ENCODE results near the gene PLXNA4.

PLXNA4 gene

GRCh38 chr7:132564849-132565248, 11.4 kb downstream of the PLXNA4 start:
- DNase-seq (ENCODE audit: low read depth in 2 of 3, low spot score in 2 of 3) = no peak

- DNase-seq (ENCODE audit: low read depth in 2 of 3, low spot score in 2 of 3) = no peak
These were observed 12.2 kb downstream of the PLXNA4 start for GRCh38 chr7:132564090-132564489.

GRCh38 chr7:132562690-132563089, 13.6 kb downstream of the PLXNA4 start:
- no peak for DNase-seq (ENCODE audit: low read depth in 2 of 3, low spot score in 2 of 3)

- DNase-seq (ENCODE audit: low read depth in 2 of 3, low spot score in 2 of 3) = no peak
These were observed 14.5 kb downstream of the PLXNA4 start for GRCh38 chr7:132561763-132562162.

GRCh38 chr7:132560825-132561529, 15.3 kb downstream of the PLXNA4 start:
- DNase-seq (ENCODE audit: low read depth in 2 of 3, low spot score in 2 of 3) = no peak

GRCh38 chr7:132560105-132560504, 16.2 kb downstream of the PLXNA4 start:
- DNase-seq (ENCODE audit: low read depth in 2 of 3, low spot score in 2 of 3) = no peak

- DNase-seq (ENCODE audit: low read depth in 2 of 3, low spot score in 2 of 3) = no peak
These were observed 17.5 kb downstream of the PLXNA4 start for GRCh38 chr7:132558815-132559214.

- DNase-seq (ENCODE audit: low read depth in 2 of 3, low spot score in 2 of 3) = no peak
These were observed 18.7 kb downstream of the PLXNA4 start for GRCh38 chr7:132557489-132558044.

GRCh38 chr7:132554446-132554845, 21.8 kb downstream of the PLXNA4 start:
- no peak for DNase-seq (ENCODE audit: low read depth in 2 of 3, low spot score in 2 of 3)

GRCh38 chr7:132553031-132553430, 23.2 kb downstream of the PLXNA4 start:
- DNase-seq (ENCODE audit: low read depth in 2 of 3, low spot score in 2 of 3) = no peak

- no peak for DNase-seq (ENCODE audit: low read depth in 2 of 3, low spot score in 2 of 3)
These were observed 24.4 kb downstream of the PLXNA4 start for GRCh38 chr7:132551886-132552285.

- DNase-seq (ENCODE audit: low read depth in 2 of 3, low spot score in 2 of 3) = no peak
These were observed 24.8 kb downstream of the PLXNA4 start for GRCh38 chr7:132551439-132551838.

GRCh38 chr7:132548489-132549078, 27.7 kb downstream of the PLXNA4 start:
- no peak for DNase-seq (ENCODE audit: low read depth in 2 of 3, low spot score in 2 of 3)

- DNase-seq (ENCODE audit: low read depth in 2 of 3, low spot score in 2 of 3) = no peak
These were observed 28.4 kb downstream of the PLXNA4 start for GRCh38 chr7:132547821-132548220.

GRCh38 chr7:132546366-132547127, 29.7 kb downstream of the PLXNA4 start:
- DNase-seq (ENCODE audit: low read depth in 2 of 3, low spot score in 2 of 3) = no peak

GRCh38 chr7:132545756-132546155, 30.5 kb downstream of the PLXNA4 start:
- DNase-seq (ENCODE audit: low read depth in 2 of 3, low spot score in 2 of 3) = no peak

GRCh38 chr7:132544999-132545398, 31.3 kb downstream of the PLXNA4 start:
- no peak for DNase-seq (ENCODE audit: low read depth in 2 of 3, low spot score in 2 of 3)

- DNase-seq (ENCODE audit: low read depth in 2 of 3, low spot score in 2 of 3) = no peak
These were observed 32.2 kb downstream of the PLXNA4 start for GRCh38 chr7:132544025-132544424.

- DNase-seq (ENCODE audit: low read depth in 2 of 3, low spot score in 2 of 3) = no peak
These were observed 33.4 kb downstream of the PLXNA4 start for GRCh38 chr7:132542895-132543294.

GRCh38 chr7:132541656-132542055, 34.6 kb downstream of the PLXNA4 start:
- no peak for DNase-seq (ENCODE audit: low read depth in 2 of 3, low spot score in 2 of 3)

GRCh38 chr7:132537456-132538145, 38.7 kb downstream of the PLXNA4 start:
- no peak for DNase-seq (ENCODE audit: low read depth in 2 of 3, low spot score in 2 of 3)
